ENCODE data around the gene PHGDH.

Gene PHGDH

GRCh38 chr1:119732465-119733168 lies 20.9 kb downstream of the PHGDH start:
- no peak for DNase-seq
- no peak for TF ChIP-seq GATA1 (IDR thresholded peaks at IDR 0.05; ENCODE audit: low read depth, low read length)
- TF ChIP-seq POLR2A (IDR thresholded peaks at IDR 0.05; ENCODE audit: low read length): no peak

DNA sequence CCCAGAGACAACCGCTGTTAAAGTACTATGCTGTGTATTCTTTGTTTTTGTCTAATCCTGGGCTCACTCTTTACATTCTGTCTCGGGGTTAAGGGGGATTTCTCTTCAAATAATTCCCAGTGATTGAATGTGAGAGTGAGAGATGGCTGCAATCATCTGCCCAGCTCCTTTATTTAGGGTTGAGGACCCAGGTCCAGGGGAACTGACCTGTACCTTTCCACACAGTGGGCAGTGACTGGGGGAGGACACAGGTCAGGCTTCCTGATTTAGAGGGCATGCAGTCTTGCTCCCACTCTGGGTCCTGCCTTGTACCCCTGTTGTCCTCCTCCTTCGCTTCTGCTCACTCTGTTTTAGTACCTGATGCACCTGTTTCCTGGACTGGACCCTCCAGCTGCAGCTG lies 22.0 kb downstream of the PHGDH start:
- no peak for DNase-seq
- no peak for TF ChIP-seq POLR2A (IDR thresholded peaks at IDR 0.05; ENCODE audit: low read length)
- no peak for TF ChIP-seq GATA1 (IDR thresholded peaks at IDR 0.05; ENCODE audit: low read depth, low read length)

GRCh38 chr1:119735217-119735616 lies 23.5 kb downstream of the PHGDH start:
- TF ChIP-seq GATA1 (IDR thresholded peaks at IDR 0.05; ENCODE audit: low read depth, low read length): no peak
- TF ChIP-seq POLR2A (IDR thresholded peaks at IDR 0.05; ENCODE audit: low read length): no peak
- DNase-seq: no peak

GRCh38 chr1:119736649-119737039 lies 24.9 kb downstream of the PHGDH start:
- DNase-seq: no peak
- TF ChIP-seq POLR2A (IDR thresholded peaks at IDR 0.05; ENCODE audit: low read length): no peak
- no peak for TF ChIP-seq GATA1 (IDR thresholded peaks at IDR 0.05; ENCODE audit: low read depth, low read length)

DNA sequence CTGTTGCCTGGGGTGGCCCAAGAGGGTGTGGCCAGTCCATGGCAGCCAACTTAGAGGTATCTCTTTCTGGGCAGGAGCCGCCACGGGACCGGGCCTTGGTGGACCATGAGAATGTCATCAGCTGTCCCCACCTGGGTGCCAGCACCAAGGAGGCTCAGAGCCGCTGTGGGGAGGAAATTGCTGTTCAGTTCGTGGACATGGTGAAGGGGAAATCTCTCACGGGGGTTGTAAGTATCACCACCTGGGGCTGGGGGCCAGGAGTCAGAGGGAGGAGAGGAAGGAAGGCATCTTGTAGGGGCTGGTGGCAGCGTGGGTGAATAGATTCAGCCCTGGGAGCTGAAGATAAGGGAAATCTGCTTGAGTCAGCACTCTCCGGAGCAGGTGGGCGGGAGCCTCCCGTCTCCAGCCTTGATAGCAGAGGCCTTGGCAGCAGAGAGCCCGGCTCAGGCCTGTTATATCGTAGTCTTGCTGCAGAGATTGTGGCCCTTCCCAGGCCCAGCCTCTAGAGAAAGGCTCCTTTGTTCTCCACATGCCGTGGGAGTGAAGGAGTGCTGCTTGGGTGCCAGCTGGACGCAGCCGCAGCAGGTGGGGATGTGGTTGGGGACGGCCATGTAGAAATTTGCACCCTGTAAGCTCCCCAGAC lies 25.4 kb downstream of the PHGDH start:
- peak; percentile 39 for TF ChIP-seq GATA1 (IDR thresholded peaks at IDR 0.05; ENCODE audit: low read depth, low read length)
- no peak for TF ChIP-seq POLR2A (IDR thresholded peaks at IDR 0.05; ENCODE audit: low read length)
- DNase-seq: peak; percentile 93 to 96

DNA sequence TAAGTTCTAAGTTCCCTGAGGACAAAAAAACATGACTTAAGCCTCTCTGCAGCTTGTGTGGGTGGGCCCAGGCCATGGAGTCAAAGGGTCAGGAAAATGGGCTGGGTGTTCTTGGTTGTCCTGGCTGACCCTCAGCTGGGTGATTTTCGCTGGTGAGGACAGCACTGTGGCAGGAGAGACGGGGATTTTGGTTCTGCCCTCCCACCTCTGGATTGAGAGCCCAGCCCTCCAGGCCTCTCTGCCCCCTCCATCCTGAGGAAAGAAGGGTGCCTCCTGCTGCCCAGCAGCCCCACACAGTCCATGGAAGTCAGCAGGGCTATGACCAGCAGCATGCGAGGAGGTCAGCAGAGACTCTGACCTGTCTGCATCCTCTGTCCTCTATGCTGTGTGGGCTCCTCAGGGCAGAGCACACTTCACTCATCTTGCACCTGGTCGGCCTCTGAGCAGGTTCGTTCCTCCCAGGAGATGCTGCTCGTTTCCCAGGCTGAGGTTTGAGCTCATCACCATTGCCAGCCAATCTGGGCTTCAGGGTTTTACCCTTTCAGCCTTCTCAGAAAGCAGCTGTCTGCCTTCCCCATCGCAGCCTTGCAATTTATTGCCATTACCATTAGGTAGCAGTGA lies 26.5 kb downstream of the PHGDH start:
- no peak for DNase-seq
- TF ChIP-seq GATA1 (IDR thresholded peaks at IDR 0.05; ENCODE audit: low read depth, low read length) (no peak), POLR2A (IDR thresholded peaks at IDR 0.05; ENCODE audit: low read length) (no peak)

DNA sequence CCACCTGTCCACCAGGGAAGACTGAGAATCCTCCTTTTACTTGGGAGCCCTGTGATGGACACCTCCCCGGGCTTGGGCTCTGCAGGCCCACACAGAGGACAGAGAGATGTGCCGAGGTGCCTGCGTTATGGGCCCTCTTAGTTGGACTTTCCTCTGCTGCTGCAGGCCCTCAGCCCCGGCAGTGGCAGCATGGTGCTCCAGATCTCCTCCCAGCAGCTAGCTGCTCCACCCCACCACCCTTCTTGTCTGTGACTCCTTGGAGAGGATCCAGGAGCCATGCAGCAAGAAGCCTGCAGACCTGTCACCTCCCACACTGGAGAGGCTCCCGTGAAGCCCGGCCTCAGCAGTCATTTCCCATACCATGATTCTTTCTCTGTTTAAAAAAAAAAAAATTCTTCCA lies 27.4 kb downstream of the PHGDH start:
- TF ChIP-seq GATA1 (IDR thresholded peaks at IDR 0.05; ENCODE audit: low read depth, low read length): no peak
- TF ChIP-seq POLR2A (IDR thresholded peaks at IDR 0.05; ENCODE audit: low read length): no peak
- DNase-seq: peak; percentile 14 to 36

- DNase-seq: no peak
- TF ChIP-seq POLR2A (IDR thresholded peaks at IDR 0.05; ENCODE audit: low read length) (no peak), GATA1 (IDR thresholded peaks at IDR 0.05; ENCODE audit: low read depth, low read length) (no peak)
Observed at GRCh38 chr1:119740261-119740660, 28.5 kb downstream of the PHGDH start.

GRCh38 chr1:119740896-119741780 lies 29.4 kb downstream of the PHGDH start:
- TF ChIP-seq POLR2A (IDR thresholded peaks at IDR 0.05; ENCODE audit: low read length): no peak
- TF ChIP-seq GATA1 (IDR thresholded peaks at IDR 0.05; ENCODE audit: low read depth, low read length): no peak
- DNase-seq: no peak

GRCh38 chr1:119742202-119742601 lies 30.5 kb downstream of the PHGDH start:
- TF ChIP-seq GATA1 (IDR thresholded peaks at IDR 0.05; ENCODE audit: low read depth, low read length) (no peak), POLR2A (IDR thresholded peaks at IDR 0.05; ENCODE audit: low read length) (no peak)
- DNase-seq: no peak

- DNase-seq: no peak
- TF ChIP-seq POLR2A (IDR thresholded peaks at IDR 0.05; ENCODE audit: low read length) (no peak), GATA1 (IDR thresholded peaks at IDR 0.05; ENCODE audit: low read depth, low read length) (no peak)
Observed at GRCh38 chr1:119742677-119743076, 30.9 kb downstream of the PHGDH start.

DNA sequence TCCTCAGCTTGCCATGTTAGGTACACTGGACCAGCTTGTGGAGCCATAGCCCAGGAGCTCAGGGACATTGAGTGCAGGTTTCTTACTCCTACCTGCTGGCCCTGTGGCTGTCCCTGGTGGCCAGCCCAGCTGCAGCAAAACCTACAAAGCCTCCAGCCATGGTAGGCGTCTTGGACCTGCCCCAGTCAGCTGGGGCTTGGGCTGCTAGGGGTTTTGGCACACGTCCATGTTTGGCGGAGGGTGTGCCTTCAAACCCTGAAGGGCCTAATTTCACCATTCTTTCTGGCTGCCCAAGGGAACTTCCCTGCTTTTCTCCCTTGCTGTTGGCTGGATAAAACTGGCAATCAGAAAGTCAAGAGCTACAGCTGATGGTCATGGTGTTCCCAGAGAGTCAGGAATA lies 31.6 kb downstream of the PHGDH start:
- peak in 1 of 2 experiments; percentile 10 for DNase-seq
- TF ChIP-seq GATA1 (IDR thresholded peaks at IDR 0.05; ENCODE audit: low read depth, low read length) (no peak), POLR2A (IDR thresholded peaks at IDR 0.05; ENCODE audit: low read length) (no peak)

DNA sequence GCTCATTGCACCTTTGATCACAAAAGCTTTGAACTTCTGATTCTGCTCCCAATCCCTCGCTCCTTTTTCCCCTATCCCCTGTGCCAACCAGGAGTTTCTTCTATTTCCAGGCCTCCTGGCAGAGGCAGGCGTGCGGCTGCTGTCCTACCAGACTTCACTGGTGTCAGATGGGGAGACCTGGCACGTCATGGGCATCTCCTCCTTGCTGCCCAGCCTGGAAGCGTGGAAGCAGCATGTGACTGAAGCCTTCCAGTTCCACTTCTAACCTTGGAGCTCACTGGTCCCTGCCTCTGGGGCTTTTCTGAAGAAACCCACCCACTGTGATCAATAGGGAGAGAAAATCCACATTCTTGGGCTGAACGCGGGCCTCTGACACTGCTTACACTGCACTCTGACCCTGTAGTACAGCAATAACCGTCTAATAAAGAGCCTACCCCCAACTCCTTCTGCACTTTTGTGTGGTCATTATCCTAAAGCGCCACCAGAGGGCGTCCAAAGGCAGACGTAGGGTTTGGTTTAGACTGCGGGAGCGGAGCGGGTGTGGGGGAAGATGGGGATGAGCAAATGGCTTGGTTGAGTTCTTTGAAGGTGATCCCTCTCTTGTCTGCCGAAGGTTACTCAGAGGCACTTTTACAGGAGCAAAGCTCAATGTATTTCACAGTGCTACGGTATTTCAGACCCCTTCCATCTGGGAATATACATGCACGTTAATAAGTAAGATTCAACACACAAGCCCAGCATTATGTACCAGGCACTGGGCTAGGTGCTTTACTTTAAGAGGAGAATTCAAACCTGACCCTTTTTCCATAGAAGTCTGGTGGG lies 32.3 kb downstream of the PHGDH start:
- TF ChIP-seq POLR2A (IDR thresholded peaks at IDR 0.05; ENCODE audit: low read length) (no peak), GATA1 (IDR thresholded peaks at IDR 0.05; ENCODE audit: low read depth, low read length) (no peak)
- DNase-seq: peak; percentile 69 to 84
